ENCODE measurements around the gene RNF41.
"Not testable (repeated sequence)": the region's sequence is repeated elsewhere in the genome, so short reads cannot be mapped to it uniquely, and the experiment has no call there.

RNF41 gene

DNA sequence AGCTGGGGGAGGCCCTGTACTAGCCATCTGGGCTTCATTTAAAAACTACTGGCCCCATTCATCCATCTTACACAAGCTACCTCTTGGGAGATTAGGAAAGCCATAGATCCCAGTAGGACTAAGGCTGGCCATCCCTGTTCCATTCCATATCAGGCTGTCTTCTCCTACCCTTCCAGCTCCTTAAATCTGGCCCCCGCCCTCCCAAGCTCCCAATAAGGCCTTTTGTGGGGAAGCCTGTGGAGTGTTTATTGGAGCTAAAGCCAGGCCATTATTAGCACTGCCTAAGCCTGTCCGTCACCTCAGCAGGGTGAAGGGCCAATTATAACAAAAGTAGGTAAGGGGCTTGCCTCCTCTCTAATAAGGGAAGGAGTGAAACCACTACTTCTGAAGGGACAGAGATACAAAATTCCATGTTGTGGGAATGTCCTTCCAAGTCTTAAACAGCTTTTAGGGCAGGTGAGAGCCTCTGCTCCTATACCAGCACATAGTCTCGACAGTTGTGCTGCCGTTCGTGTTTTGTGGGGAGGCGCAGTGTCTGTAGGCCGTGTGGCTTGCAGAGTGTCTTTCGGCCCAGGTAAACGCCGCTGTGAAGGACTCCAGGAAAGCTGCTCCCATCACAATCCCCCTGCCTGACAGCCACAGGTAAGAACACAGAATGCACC, 59.9 kb downstream of the RNF41 start:
- no peak for TF ChIP-seq POLR2A (IDR thresholded peaks at IDR 0.05; ENCODE audit: low read depth, low read length)
- FAIRE-seq (no peak), DNase-seq (ENCODE audit: insufficient read length, low spot score) (no peak)

DNA sequence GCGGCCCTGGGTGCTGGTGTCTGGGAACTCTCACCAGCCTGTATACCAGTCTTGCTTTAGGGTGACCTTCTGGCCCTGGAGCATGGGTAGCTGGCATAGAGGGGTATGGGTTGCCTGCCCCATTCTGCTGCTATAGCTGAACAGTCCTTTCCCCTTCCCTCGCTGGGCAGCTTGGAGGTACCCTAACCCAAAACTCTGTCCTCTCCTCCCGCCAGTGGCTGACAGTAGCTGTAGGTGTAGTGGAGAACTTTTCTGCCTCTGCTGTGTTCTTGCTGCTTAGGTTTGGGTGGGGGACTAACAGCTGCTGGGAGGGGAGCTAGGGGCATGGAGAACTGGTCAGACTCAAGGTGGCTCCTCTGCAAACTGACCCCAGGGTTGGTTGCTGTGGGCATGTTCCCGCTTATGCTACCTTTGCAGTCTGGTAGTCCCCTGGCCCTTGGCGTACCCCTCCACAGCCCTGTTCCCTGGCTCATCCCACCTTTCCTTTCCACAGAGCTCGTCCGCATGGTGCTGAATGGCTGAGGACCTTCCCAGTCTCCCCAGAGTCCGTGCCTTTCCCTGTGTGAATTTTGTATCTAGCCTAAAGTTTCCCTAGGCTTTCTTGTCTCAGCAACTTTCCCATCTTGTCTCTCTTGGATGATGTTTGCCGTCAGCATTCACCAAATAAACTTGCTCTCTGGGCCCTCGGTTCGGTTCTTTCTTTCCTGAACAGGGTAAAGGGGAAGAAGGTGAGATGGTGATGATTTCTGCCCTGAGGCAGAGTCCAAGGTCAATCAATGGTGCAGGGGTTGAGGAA, 60.6 kb downstream of the RNF41 start:
- DNase-seq (ENCODE audit: insufficient read length, low spot score) (no peak), FAIRE-seq (no peak)
- no peak for TF ChIP-seq POLR2A (IDR thresholded peaks at IDR 0.05; ENCODE audit: low read depth, low read length)

DNA sequence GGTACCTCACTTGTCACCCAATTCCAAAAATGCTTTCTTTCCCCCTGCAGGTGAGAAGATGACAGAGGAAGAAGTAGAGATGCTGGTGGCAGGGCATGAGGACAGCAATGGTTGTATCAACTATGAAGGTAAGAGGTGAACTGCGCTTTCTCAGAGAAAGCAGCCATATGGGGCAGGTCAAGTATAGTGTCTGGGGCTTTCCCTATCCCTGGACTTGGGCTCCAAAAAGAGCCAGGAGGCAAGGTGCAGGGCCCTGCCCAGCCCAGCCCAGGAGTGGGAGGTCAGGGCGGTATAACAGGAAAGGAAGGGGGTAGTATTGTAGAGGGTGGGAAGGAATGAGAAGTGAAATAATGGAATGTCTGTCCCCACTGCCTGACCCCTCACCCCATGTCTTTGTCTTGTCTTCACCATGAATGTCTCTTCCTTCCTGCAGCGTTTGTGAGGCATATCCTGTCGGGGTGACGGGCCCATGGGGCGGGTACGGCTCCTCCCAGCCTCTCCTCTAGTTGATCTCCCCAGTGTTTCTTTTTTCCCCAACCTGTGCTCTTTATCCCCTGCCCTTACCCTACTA, 61.4 kb downstream of the RNF41 start:
- no peak for TF ChIP-seq POLR2A (IDR thresholded peaks at IDR 0.05; ENCODE audit: low read depth, low read length)
- DNase-seq (ENCODE audit: insufficient read length, low spot score), result no peak
- FAIRE-seq, result no peak

DNA sequence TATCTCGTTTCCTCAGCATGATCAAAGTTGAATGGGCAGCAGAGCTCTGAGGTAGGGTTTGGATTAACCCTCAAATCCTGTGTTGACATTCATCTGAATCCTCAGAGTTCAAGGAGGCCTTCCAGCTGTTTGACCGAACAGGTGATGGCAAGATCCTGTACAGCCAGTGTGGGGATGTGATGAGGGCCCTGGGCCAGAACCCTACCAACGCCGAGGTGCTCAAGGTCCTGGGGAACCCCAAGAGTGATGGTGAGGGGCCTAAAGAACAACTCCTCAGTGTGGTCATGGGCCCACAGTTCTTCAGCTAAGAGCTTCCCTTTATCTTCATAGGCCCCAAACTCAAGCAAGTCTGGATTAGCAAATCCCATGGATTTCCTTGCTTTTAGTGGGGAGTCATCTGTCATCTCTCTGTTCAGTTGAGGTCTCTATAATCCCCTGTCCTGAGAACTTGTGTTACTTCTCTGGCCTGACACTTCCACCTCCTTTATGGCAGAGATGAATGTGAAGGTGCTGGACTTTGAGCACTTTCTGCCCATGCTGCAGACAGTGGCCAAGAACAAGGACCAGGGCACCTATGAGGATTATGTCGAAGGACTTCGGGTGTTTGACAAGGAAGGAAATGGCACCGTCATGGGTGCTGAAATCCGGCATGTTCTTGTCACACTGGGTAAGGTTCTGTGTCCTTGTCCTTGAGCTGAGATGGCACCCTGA, 62.1 kb downstream of the RNF41 start:
- DNase-seq (ENCODE audit: insufficient read length, low spot score) (no peak), FAIRE-seq (no peak)
- TF ChIP-seq POLR2A (IDR thresholded peaks at IDR 0.05; ENCODE audit: low read depth, low read length), result no peak

DNA sequence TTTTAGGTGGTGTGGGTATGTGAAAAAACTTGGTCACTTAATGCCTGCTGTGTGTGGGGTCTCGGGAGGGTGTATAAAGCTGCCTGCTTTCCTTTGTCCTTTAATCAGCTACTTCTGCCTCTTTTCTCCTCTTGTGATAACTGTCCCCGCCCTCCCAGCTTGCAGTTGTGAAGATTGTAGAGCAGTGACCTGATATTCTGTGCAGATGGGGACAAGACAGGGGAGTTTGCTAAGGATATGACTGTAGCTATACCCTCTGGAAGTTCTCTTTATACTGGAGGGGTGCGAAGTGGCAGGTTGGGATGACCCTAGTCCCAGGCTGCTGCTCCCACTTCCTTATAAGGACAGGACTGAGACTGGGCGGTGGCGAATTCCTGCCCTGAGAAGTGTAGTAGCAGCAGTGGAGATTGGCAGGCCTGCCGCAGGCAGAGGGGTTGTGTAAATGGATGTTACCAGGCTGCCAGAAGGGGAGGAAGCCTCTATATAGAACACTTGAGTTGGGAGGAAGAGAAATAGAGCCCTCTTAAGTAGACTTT, 62.7 kb downstream of the RNF41 start:
- FAIRE-seq, result no peak

DNA sequence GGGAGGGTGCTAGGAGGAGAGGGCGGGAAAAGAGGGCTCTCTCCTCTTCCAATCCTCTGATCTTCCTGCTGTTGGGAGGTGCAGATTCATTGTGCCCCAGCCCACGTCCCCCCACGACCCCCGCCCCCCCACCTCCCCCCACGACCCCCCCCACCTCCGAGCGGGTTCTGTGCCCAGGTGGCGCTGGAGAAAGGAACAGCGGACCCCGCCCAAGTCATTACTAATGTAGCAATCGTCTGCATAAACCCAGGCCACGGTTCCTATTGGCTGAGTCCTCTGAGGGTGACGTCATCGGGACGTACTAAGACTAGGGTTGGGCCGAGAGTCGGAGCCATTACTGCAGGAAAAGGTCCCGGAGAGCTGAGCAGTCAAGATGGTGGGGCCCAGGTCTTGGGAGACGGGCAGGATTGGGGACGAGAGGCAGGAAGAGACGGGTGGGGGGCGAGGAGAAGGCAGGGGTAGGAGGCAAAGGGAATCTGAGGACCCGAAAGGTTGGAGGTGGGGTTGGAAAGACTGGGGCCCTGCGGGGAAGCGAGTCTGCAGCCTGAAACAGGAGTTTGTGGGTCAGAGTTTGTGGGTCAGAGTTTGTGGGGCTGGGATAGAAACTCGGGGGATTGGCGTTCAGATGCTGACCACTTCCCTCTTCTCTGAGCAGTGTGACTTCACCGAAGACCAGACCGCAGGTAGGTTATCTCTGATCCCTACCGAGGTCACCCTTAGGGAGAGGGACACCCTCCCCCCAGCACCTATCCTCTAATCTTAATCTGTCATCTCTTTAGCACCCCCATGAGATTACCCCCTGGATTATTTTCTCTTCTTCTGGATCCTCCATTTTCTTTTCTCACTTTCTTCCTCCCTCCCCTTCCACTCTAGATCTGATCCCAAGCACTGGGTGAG, 63.4 kb downstream of the RNF41 start, which contains the start of gene MYL6:
TSS of gene MYL6 (plus strand) at position 331 of the 897 bp plus-strand sequence. CDS start at position 374, 43 bp downstream.
- DNase-seq (ENCODE audit: insufficient read length, low spot score) (peak; percentile 81), FAIRE-seq (no peak)
- TF ChIP-seq POLR2A (IDR thresholded peaks at IDR 0.05; ENCODE audit: low read depth, low read length), result peak; percentile 96

More for the DNA sequence above, 62.7 kb downstream of the RNF41 start:
- no peak for TF ChIP-seq POLR2A (IDR thresholded peaks at IDR 0.05; ENCODE audit: low read depth, low read length)
- no peak for DNase-seq (ENCODE audit: insufficient read length, low spot score)

DNA sequence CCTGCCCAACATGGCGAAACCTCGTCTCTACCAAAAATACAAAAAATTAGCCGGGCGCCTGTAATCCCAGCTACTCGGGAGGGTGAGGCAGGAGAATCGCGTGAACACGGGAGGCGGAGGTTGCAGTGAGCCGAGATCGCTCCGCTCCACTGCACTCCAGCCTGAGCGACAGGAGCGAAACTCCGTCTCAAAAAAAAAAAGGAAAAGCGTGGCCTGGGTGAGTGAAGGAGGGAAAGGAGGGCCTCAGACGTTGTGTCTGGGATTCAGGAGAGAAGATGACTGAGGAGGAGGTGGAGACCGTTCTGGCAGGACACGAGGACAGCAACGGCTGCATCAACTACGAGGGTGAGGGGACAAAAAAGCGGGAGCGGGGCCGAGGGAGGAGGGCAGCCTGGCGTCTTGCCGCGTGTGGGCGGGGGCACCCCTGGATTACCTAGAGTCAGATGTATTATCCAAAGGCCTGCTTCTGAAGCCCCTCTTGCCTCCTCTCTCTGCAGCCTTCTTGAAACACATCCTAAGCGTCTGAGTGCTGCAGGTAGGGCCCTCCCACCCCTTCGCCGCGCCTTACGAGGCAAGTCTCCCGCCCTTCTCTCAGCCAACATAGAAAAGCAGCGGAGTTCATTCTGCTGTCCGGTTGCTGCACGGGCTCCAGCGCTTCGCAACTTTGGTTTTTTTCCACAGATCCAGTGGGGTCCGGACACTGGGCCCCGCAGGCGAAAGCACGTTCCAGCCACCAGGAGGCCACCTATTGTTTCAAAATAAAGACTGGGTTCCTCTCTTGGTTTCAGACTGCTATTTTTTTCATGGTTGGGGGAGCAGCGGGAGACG, 64.3 kb downstream of the RNF41 start:
- peak; percentile 57 for DNase-seq (ENCODE audit: insufficient read length, low spot score)
- no peak for FAIRE-seq

DNA sequence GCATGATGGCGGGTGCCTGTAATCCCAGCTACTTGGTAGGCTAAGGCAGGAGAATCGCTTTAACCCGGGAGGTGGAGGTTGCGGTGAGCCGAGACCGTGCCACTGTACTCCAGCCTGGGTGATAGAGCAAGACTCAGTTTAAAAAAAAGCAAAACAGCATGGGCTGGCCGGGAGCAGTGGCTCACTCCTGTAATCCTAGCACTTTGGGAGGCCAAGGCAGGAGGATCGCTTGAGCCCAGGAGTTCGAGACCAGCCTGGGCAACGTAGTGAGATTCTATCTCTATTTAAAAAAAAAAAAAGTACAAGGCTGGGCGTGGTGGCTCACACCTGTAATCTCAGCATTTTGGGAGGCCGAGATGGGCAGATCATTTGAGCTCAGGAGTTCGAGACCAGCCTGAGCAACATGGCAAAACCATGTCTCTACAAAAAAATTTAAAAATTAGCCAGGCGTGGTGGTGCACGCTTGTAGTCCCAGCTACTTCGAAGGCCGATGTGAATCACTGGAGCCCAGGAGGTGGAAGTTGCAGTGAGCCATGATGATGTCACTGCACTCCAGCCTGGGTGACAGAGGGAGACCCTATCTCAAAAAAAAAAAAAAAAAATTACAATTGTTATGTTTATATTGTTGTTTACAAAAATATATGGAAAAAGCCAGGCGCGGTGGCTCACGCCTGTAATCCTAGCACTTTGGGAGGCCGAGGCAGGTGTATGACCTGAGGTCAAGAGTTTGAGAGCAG, 65.1 kb downstream of the RNF41 start:
- not testable (repeated sequence) for FAIRE-seq; DNase-seq (ENCODE audit: insufficient read length, low spot score)

More for the DNA sequence above, 64.3 kb downstream of the RNF41 start:
- peak; percentile 27; the same call in 1 of the 2 replicates for TF ChIP-seq POLR2A (IDR thresholded peaks at IDR 0.05; ENCODE audit: low read depth, low read length)

DNA sequence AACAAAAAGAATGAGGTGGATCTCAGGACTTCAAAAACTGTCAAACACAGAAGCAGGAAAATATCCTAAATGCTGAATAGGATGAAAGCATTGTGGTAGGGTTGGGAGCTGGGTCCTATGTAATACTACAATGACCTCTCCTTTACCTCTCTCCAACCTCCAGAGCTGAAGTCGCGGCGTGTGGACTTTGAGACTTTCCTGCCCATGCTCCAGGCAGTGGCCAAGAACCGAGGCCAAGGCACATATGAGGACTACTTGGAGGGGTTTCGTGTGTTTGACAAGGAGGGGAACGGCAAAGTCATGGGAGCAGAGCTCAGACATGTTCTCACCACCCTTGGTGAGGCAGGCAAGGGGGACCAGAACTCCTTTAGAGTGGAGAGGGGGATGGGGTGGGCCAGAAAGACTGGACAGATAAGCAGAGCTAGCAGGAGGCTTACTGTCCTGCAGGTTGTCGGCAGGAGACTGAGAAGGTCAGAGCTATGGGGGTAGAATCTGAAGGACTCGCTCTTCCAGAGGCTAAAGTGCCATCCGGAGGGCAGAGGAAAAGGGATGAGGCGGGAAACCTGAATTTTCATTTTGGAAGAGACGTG, 66.4 kb downstream of the RNF41 start:
- DNase-seq (ENCODE audit: insufficient read length, low spot score) (no peak), FAIRE-seq (no peak)
- no peak for TF ChIP-seq POLR2A (IDR thresholded peaks at IDR 0.05; ENCODE audit: low read depth, low read length)

DNA sequence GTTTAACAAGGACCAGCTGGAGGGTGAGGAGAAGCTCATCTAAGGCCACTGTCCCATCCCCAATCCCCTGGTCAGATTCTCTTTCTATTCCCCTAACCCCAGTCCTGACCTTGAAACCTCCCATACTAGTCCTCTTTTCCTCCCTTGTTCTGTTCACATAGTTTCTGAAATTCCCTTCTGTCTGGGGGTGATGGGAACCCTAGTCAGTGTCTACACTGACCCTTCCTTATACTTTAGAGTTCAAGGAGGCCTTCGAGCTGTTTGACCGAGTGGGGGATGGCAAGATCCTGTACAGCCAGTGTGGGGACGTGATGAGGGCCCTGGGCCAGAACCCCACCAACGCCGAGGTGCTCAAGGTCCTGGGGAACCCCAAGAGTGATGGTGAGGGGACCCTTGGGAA, 66.9 kb downstream of the RNF41 start:
- DNase-seq (ENCODE audit: insufficient read length, low spot score) (no peak), FAIRE-seq (no peak)
- no peak for TF ChIP-seq POLR2A (IDR thresholded peaks at IDR 0.05; ENCODE audit: low read depth, low read length)

DNA sequence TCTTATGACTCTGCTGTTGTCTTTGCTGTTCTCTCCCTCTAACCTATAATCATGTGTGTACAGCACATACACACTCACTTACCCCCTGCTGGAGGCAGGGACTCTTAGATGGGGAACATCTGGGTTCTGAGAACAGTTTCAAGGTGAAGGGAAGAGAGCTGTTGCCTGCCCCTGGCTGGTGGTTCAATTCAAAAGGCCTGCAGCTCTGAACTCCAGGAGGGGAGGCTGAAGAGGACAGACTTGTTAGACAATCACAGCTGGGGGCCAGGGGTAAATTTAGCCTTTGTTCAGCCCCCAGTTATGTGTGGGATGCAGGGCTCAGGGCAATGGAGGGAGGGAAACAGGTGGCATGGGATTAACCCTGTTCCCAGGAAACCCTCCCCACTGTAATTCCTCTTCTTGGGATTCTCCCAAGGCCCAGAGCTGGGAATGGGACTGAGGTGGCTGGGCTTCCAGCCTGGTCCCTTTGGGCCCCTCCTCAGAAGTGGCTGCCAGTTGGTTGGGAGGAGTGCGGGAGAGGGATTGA, 67.4 kb downstream of the RNF41 start:
- FAIRE-seq (no peak), DNase-seq (ENCODE audit: insufficient read length, low spot score) (no peak)
- TF ChIP-seq POLR2A (IDR thresholded peaks at IDR 0.05; ENCODE audit: low read depth, low read length), result no peak
